Left ventricle myocardium inferior (tissue), 1 donor: ENCODE results near the gene SUSD4. TPM values are rescaled to one million over a fixed set of nuclear protein-coding genes. Genes with fewer than 3 reads are reported as not detected.
"Not testable (repeated sequence)": the region's sequence is repeated elsewhere in the genome, so short reads cannot be mapped to it uniquely, and the experiment has no call there.

Experiments
- DNase-seq: peaks from one replicate; pipeline ENCODE4 v3.0.0-alpha.2; 2020
- H3K27ac ChIP-seq: fragments of 200-600 bp; replicated peaks from 2 replicates; pipeline ENCODE4 v1.8.0; 2021
- H3K27me3 ChIP-seq: fragments of 200-600 bp; 2 replicates; pipeline ENCODE4 v1.8.0; 2021; ENCODE audit warnings: low read depth
- H3K36me3 ChIP-seq: fragments of 200-600 bp; 2 replicates; pipeline ENCODE4 v1.8.0; 2021
- H3K4me1 ChIP-seq: fragments of 200-600 bp; 2 replicates; pipeline ENCODE4 v1.8.0; 2021
- H3K4me3 ChIP-seq: fragments of 200-600 bp; 2 replicates; pipeline ENCODE4 v1.8.0; 2021; ENCODE audit warnings: mild to moderate bottlenecking, moderate library complexity
- H3K9me3 ChIP-seq: fragments of 200-600 bp; replicated peaks from 2 replicates; pipeline ENCODE4 v1.8.0; 2021
- CTCF ChIP-seq: fragments of 200-600 bp; IDR thresholded peaks from 2 replicates; pipeline ENCODE4 v1.8.0; 2021; ENCODE audit warnings: antibody characterized with exemption, mild to moderate bottlenecking, borderline replicate concordance
- intact Hi-C: fragments of 100-400 bp; cut with micrococcal nuclease; formaldehyde crosslinking; loops from one replicate; pipeline ENCODE4 v1.11.0; 2022
- total RNA-seq: library from RNA; stranded (reverse); fragmentation: NEBNext Ultra II Directional; extraction: Animal tissue kit (Norgen Biotek cat#: 25700); gene quantifications from one replicate; pipeline ENCODE4 v1.2.1, GENCODE V29; 2021
- donor health status: DM: no; HTN: yes; CAD: no; lungs with severe emphysema.

The SUSD4 gene
- total RNA-seq, 1 donor from 2014 or later, result 2.5 TPM

- Histone ChIP-seq H3K4me3 (no peak overlapping the region), H3K4me1 (no peaks in the 10 kb centered on the region), H3K9me3 (peaks cover 10% of the 10 kb centered on the region), H3K27me3 (no peaks in the 10 kb centered on the region), H3K27ac (no peak overlapping the region), H3K36me3 (no peaks in the 10 kb centered on the region)
- no peak for TF ChIP-seq CTCF
- intact Hi-C loops, result no loop called here
- DNase-seq, result no peak
Observed at GRCh38 chr1:223405507-223405906, 41.5 kb upstream of the SUSD4 start.

GRCh38 chr1:223403184-223403815, 39.3 kb upstream of the SUSD4 start:
- H3K4me1 ChIP-seq, result no peaks in the 10 kb centered on the region
- no peaks in the 10 kb centered on the region for H3K36me3 ChIP-seq
- no peak overlapping the region for H3K27ac ChIP-seq
- TF ChIP-seq CTCF, result no peak
- intact Hi-C loops, result no loop called here
- H3K4me3 ChIP-seq, result no peak overlapping the region
- H3K9me3 ChIP-seq, result peaks cover 16% of the 10 kb centered on the region
- no peaks in the 10 kb centered on the region for H3K27me3 ChIP-seq
- no peak for DNase-seq

- Histone ChIP-seq H3K9me3 (peaks cover 16% of the 10 kb centered on the region), H3K27ac (no peak overlapping the region), H3K4me3 (no peak overlapping the region), H3K36me3 (no peaks in the 10 kb centered on the region), H3K27me3 (no peaks in the 10 kb centered on the region), H3K4me1 (no peaks in the 10 kb centered on the region)
- no peak for DNase-seq
- intact Hi-C loops, result no loop called here
- no peak for TF ChIP-seq CTCF
Observed at GRCh38 chr1:223402790-223403142, 38.8 kb upstream of the SUSD4 start.

GRCh38 chr1:223401873-223402789, 38.2 kb upstream of the SUSD4 start:
- no peak for TF ChIP-seq CTCF
- no peaks in the 10 kb centered on the region for H3K36me3 ChIP-seq
- H3K27me3 ChIP-seq, result no peaks in the 10 kb centered on the region
- H3K9me3 ChIP-seq, result peaks cover 16% of the 10 kb centered on the region
- no peak for DNase-seq
- H3K27ac ChIP-seq, result no peak overlapping the region
- no peaks in the 10 kb centered on the region for H3K4me1 ChIP-seq
- intact Hi-C loops, result no loop called here
- H3K4me3 ChIP-seq, result no peak overlapping the region

- H3K27me3 ChIP-seq, H3K4me3 ChIP-seq, H3K4me1 ChIP-seq, H3K36me3 ChIP-seq, DNase-seq, intact Hi-C loops, H3K27ac ChIP-seq, H3K9me3 ChIP-seq: not testable (repeated sequence)
Observed at GRCh38 chr1:223399393-223399792, 35.4 kb upstream of the SUSD4 start.

GRCh38 chr1:223394706-223395105, 30.7 kb upstream of the SUSD4 start:
- Histone ChIP-seq H3K4me3 (no peak overlapping the region), H3K36me3 (no peaks in the 10 kb centered on the region), H3K27ac (no peak overlapping the region), H3K27me3 (peaks cover 55% of the 10 kb centered on the region), H3K9me3 (peaks cover 3% of the 10 kb centered on the region), H3K4me1 (peaks cover 9% of the 10 kb centered on the region)
- no peak for TF ChIP-seq CTCF
- intact Hi-C loops, result no loop called here
- no peak for DNase-seq
